ENCODE measurements around the gene KIF26B. TPM values are rescaled to one million over a fixed set of nuclear protein-coding genes. Genes with fewer than 3 reads are reported as not detected.

KIF26B gene
- total and polyA plus RNA-seq, 2 experiments from 2014 or later, result 0.03 to 0.76 TPM

- no peaks in the 10 kb centered on the region for H3K4me1 ChIP-seq (ENCODE audit: insufficient read depth)
- no peaks in the 10 kb centered on the region for H3K27me3 ChIP-seq (ENCODE audit: insufficient read depth)
- H3F3A ChIP-seq (replicated peaks; ENCODE audit: low read depth), result no peaks in the 10 kb centered on the region
- no peak for TF ChIP-seq EZH2 (IDR thresholded peaks at IDR 0.05; ENCODE audit: low read depth, unreplicated experiment)
- H3K4me2 ChIP-seq, result no peak overlapping the region
- H4K20me1 ChIP-seq (replicated peaks; ENCODE audit: insufficient read depth), result no peaks in the 10 kb centered on the region
- H2AFZ ChIP-seq, result no peak overlapping the region
- H3K27ac ChIP-seq (ENCODE audit: low read depth), result no peak overlapping the region
- ATAC-seq, result no peak
- no peaks in the 10 kb centered on the region for H3K9me2 ChIP-seq (ENCODE audit: insufficient read depth)
- H3K36me3 ChIP-seq (ENCODE audit: insufficient read depth), result no peaks in the 10 kb centered on the region
- H3K4me3 ChIP-seq, result no peak overlapping the region
- no peak for DNase-seq (ENCODE audit: low spot score)
- Mint-ChIP-seq H3K27me3 (ENCODE audit: insufficient read depth, low read depth, poor library complexity) (peaks cover 2% of the 10 kb centered on the region), H3K4me1 (peaks cover 2% of the 10 kb centered on the region; the same call in 1 of the 3 replicates), H3K36me3 (ENCODE audit: low read depth) (no peaks in the 10 kb centered on the region), H3K27ac (no peak overlapping the region), H3K4me3 (no peak overlapping the region), H3K9me3 (no peaks in the 10 kb centered on the region)
- no peaks in the 10 kb centered on the region for H3K79me2 ChIP-seq (replicated peaks; ENCODE audit: insufficient read depth)
Measured at GRCh38 chr1:245580651-245581050, 425.9 kb downstream of the KIF26B start.

- DNase-seq (ENCODE audit: low spot score) (no peak), ATAC-seq (no peak)
- no peaks in the 10 kb centered on the region for H3K79me2 ChIP-seq (replicated peaks; ENCODE audit: insufficient read depth)
- H3F3A ChIP-seq (replicated peaks; ENCODE audit: low read depth), result no peaks in the 10 kb centered on the region
- no peaks in the 10 kb centered on the region for H3K9me2 ChIP-seq (ENCODE audit: insufficient read depth)
- H3K4me1 ChIP-seq (ENCODE audit: insufficient read depth), result no peaks in the 10 kb centered on the region
- Mint-ChIP-seq H3K9me3 (no peaks in the 10 kb centered on the region), H3K4me3 (no peak overlapping the region), H3K36me3 (ENCODE audit: low read depth) (no peaks in the 10 kb centered on the region), H3K27me3 (ENCODE audit: insufficient read depth, low read depth, poor library complexity) (peaks cover 2% of the 10 kb centered on the region), H3K4me1 (peaks cover 2% of the 10 kb centered on the region; the same call in 1 of the 3 replicates), H3K27ac (no peak overlapping the region)
- no peak overlapping the region for H3K27ac ChIP-seq (ENCODE audit: low read depth)
- no peak overlapping the region for H3K4me2 ChIP-seq
- no peaks in the 10 kb centered on the region for H3K27me3 ChIP-seq (ENCODE audit: insufficient read depth)
- H3K4me3 ChIP-seq, result no peak overlapping the region
- no peak overlapping the region for H2AFZ ChIP-seq
- H3K36me3 ChIP-seq (ENCODE audit: insufficient read depth), result no peaks in the 10 kb centered on the region
- no peaks in the 10 kb centered on the region for H4K20me1 ChIP-seq (replicated peaks; ENCODE audit: insufficient read depth)
- TF ChIP-seq EZH2phosphoT487 (IDR thresholded peaks at IDR 0.05; ENCODE audit: unreplicated experiment) (no peak), JUNB (IDR thresholded peaks at IDR 0.05; ENCODE audit: unreplicated experiment) (no peak), EZH2 (IDR thresholded peaks at IDR 0.05; ENCODE audit: low read depth, unreplicated experiment) (no peak), CTCF (conservative IDR thresholded peaks at IDR 0.05; ENCODE audit: low read depth in 2 of 2) (no peak), NANOG (IDR thresholded peaks at IDR 0.05; ENCODE audit: borderline replicate concordance) (no peak), ZNF114 (CRISPR knock-in tag; IDR thresholded peaks at IDR 0.05) (no peak), ETS1 (IDR thresholded peaks at IDR 0.05) (no peak), REST (IDR thresholded peaks at IDR 0.05; ENCODE audit: unreplicated experiment) (no peak), CREB1 (CRISPR knock-in tag; IDR thresholded peaks at IDR 0.05; ENCODE audit: low read depth) (no peak), POLR2AphosphoS5 (IDR thresholded peaks at IDR 0.05; ENCODE audit: low read depth) (no peak), ZNF331 (CRISPR knock-in tag; IDR thresholded peaks at IDR 0.05; ENCODE audit: low read depth) (no peak), STAT1 (IDR thresholded peaks at IDR 0.05; ENCODE audit: unreplicated experiment) (no peak)
Measured at GRCh38 chr1:245582026-245582425, 427.2 kb downstream of the KIF26B start.
